Stimulated activated CD8-positive, alpha-beta memory T cell treated with anti-CD3 and anti-CD28 coated beads, Interleukin-2, amount 100 ng/mL, for 48 hours (primary cell): ENCODE measurements around the gene IFNAR1.
"Not testable (repeated sequence)": the region's sequence is repeated elsewhere in the genome, so short reads cannot be mapped to it uniquely, and the experiment has no call there.

Experiments used
- DNase-seq, 2 donors: peaks; one replicate each; pipeline ENCODE4 v3.0.0-alpha.2; 2020; ENCODE audit warnings: low read depth in 2 of 2

IFNAR1 gene

GRCh38 chr21:33375101-33375644 is 50.4 kb downstream of the IFNAR1 start:
- DNase-seq, result no peak

GRCh38 chr21:33377221-33377920 is 52.6 kb downstream of the IFNAR1 start:
- no peak for DNase-seq

DNA sequence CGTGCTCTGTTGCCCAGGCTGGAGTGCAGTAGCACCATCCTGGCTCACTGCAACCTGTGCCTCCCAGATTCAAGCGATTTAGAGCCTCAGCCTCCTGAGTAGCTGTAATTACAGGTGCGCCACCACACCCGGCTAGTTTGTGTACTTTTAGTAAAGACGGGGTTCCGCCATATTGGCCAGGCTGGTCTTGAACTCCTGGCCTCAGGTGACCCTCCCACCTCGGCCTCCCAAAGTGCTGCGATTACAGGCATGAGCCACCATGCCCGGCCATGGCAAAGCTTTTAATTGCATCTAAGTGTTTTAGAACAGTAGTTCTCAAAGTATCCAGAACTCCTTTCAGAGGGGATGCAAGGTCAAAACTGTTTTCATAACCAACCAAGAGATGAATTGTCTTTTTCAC is 53.3 kb downstream of the IFNAR1 start:
- DNase-seq, result no peak

DNA sequence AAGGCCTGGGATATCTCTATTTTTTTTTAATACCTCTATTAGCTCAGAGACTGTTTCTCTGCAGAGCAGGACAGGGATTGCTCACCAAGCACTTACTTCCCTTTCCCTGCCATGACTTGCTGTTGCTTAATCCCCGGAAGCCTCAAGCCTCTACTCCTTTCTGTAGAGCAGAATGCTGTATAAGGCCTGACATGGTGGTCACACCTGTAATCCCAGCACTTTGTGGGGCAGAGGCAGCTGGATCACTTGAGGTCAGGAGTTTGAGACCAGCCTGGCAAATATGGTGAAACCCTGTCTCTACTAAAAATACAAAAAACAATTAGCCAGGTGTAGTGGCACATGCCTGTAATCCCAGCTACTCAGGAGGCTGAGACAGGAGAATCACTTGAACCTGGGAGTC is 55.2 kb downstream of the IFNAR1 start:
- DNase-seq, result not testable (repeated sequence)

DNA sequence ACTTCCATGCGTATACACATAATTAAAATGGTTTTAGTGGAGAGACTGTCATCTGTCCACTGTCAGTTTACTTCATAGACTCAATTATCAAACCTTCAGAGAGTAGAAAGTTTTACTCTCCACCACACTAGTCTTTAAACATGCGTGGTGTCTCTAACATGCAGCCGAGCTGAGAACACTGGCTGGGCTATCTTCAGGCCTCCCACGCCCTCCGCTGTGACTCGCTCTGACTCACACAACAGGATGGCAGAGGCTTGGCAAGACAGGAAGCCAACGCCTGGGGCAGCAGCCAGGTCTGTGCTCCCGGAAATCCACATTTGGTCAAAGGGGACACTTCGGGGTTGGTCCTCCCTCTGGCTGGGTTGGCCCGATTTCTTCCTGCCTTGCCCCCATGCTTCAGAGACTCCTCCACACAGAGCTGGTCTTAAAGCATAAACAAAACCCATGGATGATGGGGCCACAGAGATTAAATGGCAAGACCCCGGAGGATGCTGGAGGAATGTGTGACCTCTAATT is 55.8 kb downstream of the IFNAR1 start:
- peak; percentile 75 to 87 for DNase-seq

DNA sequence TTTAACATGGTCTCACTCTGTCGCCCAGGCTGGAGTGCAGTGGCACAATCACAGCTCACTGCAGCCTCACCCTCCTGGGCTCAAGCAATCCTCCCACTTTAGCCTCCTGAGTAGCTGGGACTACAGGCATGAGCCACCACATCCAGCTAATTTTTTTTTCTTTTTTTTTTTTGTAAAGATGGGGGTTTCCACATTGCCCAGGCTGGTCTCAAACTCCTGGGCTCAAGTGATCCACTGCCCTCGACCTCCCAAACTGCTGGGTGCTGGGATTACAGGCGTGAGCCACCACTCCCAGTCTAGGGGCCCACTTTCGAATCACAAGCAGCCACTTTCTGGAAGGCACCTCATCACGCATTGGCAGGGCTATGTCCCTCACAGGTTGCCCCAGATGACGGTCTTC is 56.6 kb downstream of the IFNAR1 start:
- not testable (repeated sequence) for DNase-seq

DNA sequence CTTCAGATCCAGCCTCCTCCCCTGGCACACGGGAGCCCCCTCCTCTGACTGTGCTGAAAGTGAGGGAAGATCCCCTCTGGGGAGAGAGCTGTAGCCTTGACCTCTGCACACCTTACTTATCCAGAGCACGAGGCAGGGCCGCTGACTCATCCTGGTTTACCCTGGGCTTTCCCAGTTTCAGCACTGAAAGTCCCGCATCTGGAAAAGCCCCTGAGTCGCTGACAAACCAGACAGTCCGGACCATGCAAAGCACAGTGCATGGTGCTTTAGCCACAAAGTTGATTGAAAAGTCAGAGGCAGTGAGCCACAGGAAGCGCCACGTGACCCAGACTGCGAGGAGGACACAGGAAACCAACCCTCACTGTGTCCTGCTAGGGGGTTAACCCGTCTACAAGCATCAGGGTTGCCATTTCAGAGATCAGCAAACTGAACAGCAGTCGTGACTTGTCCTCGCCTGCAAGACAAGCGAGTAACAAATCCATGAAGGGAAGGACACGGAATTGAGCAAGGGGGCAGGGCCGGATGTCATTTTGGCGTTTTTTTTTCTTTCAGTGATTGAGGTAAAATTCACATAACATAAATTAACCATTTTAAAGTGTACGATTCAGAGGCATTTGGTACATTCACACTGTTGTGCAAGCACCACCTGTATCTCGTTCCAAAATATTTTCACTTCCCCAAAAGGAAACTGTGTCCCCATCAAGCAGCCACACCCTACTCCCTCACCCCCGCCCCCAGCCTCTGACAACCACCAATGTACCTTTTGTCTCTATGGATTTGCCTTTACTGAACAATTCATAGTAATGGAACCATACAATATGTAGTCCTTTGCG is 58.5 kb downstream of the IFNAR1 start:
- peak; percentile 61 to 64 for DNase-seq

GRCh38 chr21:33384841-33385331 is 60.1 kb downstream of the IFNAR1 start:
- DNase-seq, result no peak

- DNase-seq, result no peak
These were observed 61.5 kb downstream of the IFNAR1 start for GRCh38 chr21:33386222-33386784.

GRCh38 chr21:33387294-33387693 is 62.5 kb downstream of the IFNAR1 start:
- DNase-seq, result no peak

GRCh38 chr21:33388188-33388587 is 63.4 kb downstream of the IFNAR1 start:
- DNase-seq, result no peak

- no peak for DNase-seq
These were observed 65.7 kb downstream of the IFNAR1 start for GRCh38 chr21:33390479-33390878.

- DNase-seq, result no peak
These were observed 66.9 kb downstream of the IFNAR1 start for GRCh38 chr21:33391656-33392055.

DNA sequence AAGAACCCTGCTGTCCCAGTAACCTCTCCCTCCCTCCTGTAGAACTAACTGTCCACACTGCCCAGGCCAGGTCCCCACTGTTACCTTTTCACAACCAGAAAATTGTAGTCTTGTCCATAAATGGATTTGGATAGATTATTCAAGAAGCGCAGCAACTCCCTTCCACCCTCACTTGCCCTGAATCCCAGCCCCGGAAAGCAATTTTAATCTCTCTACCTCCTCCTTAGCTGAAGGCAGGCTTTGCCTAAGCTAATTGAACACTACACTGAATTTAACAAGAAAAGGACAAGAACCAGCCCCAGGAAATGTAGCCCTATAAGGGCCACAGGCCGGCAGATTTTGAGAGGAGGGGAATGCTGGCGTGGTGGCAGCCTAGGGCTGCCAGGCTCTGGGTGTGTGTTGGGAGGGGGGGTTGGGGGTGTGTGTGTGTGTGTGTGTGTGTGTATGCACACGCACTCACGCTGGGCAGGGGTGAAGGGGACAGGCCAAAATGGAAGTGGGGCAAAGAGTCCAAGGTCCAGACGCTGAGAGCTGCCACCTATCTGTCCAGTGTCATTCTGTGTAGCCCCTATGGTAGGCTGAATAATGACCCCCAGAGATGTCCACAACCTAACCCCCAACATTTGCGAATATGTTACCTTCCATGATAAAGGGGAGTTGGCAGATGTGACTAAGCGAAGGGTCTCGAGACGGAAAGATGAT is 67.7 kb downstream of the IFNAR1 start:
- DNase-seq, result no peak

DNA sequence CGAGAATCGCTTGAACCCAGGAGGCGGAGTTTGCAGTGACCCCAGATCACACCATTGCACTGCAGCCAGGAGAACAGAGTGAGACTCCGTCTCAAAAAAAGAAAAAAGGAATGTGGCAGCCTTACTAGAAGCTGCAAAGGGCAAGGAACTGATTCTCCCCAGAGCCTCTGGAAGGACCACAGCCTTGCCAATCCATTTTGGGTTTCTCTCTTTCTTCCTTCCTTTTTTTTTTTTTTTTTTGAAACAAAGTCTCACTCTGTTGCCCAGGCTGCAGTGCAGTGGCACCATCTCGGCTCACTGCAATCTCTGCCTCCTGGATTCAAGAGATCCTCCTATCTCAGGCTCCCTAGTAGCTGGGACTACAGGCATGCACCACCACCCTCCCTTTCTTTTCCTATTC is 68.6 kb downstream of the IFNAR1 start:
- DNase-seq, result no peak

DNA sequence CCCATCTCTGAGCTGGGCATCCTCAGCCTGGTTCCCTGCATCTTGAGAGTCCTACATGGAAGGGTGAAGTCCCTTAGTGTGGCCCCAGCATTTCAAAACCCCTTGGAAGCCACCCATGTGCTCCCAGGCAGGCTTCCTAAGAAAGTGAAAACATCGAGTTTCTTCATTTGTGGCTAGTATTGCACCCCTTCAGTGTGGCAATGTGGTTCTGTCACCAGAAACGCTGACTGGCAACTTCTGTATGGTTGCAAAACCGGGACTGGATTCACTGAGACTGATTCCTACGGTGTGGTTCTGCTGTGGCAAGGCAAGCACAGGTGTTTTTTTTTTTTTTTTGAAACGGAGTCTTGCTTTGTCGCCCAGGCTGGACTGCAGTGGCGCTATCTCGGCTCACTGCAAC is 69.5 kb downstream of the IFNAR1 start:
- DNase-seq, result no peak

GRCh38 chr21:33395891-33396331 is 71.1 kb downstream of the IFNAR1 start:
- DNase-seq, result no peak

- no peak for DNase-seq
These were observed 71.7 kb downstream of the IFNAR1 start for GRCh38 chr21:33396436-33396835.

DNA sequence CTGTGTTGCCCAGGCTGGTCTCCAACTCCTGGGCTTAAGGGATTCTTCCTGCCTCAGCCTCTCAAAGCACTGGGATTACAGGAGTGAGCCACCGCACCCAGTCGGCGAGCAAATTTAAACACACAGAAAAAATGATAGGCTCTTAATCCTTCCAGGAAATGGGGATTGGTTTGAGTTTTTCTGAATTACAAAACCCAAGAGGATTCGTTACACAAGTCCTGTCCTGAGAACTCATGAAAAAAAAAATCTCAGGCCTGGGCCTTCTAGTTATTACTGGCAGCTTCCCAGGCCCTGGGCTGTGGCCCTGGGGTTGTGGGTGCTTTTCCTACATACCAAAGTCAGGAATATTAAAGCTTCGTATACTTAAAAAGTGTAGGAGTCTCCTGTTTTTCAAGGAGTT is 72.2 kb downstream of the IFNAR1 start:
- DNase-seq, result no peak

DNA sequence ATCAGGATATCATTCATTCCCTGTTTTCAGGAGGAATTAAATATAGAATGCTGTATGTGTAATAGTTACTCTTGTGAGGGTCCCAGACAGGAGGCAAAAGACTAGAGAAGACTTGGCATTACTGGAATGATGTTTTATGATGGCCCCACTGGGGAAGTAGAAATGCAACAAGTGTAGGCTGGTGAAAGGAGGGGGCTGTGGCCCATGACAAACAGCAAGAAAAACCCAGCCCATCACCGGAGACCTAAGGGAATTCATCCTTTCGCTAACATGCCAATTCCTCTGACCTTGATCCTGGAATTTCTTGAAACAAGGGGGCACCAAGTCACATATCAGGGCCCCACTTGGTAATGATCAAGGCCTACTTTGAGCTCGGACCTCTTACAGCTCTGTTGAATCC is 72.9 kb downstream of the IFNAR1 start:
- DNase-seq, result no peak

DNA sequence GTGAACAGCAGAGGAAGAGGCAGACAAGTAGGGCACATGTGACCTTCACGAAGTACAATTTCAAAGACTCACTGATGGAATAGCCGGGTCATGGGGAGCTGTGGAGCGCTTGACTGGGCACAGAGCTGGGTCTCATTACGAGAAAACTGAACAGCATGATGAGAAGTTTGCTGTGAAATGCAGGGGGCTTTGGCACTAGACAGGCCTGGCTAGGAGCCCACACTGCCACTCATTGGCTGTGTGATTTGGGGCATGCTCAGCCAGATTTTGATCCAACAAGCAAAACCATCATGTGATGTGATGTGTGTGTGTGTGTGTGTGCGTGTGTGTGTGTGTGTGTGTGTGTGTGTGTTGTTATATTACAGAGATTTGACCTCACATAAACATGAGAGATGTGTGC is 73.6 kb downstream of the IFNAR1 start:
- DNase-seq, result no peak

- no peak for DNase-seq
These were observed 76.8 kb downstream of the IFNAR1 start for GRCh38 chr21:33401630-33401992.
